Neural progenitor cell (in vitro differentiated cells): ENCODE data around the gene BZW1.

ENCODE experiments used
- EZH2 ChIP-seq: fragments of 200-600 bp; sonication (generic); IDR thresholded peaks from 2 replicates; pipeline ENCODE4 v1.6.1; 2017; ENCODE audit warnings: antibody characterized with exemption, mild to moderate bottlenecking, moderate library complexity
- TF ChIP-seq, protein P1 (sequence below): fragments of 200-600 bp; sonication (generic); IDR thresholded peaks from 2 replicates; pipeline ENCODE4 v1.5.1; 2017; ENCODE audit warnings: antibody characterized with exemption, mild to moderate bottlenecking

DNA sequence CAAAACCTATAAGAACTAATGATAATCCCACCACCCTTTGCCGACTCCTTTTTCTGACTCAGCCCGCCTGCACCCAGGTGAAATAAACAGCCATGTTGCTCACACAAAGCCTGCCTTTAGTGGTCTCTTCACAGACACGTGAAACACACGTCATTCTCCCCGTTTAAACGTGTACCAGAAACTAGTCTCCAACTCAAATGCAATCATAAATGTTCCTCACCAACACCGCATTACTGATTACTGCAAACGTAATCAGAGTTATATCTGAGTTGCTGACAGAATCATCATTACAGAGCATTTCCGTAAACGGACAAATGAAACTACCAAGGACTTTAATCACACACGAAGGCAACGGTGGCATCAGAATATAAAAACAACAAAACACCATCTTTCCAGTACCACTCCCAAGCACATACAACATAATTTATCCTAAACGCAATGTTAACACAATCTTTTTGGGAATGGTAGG, 50.9 kb downstream of the BZW1 start:
- TF ChIP-seq EZH2: no peak
- TF ChIP-seq, protein P1, sequence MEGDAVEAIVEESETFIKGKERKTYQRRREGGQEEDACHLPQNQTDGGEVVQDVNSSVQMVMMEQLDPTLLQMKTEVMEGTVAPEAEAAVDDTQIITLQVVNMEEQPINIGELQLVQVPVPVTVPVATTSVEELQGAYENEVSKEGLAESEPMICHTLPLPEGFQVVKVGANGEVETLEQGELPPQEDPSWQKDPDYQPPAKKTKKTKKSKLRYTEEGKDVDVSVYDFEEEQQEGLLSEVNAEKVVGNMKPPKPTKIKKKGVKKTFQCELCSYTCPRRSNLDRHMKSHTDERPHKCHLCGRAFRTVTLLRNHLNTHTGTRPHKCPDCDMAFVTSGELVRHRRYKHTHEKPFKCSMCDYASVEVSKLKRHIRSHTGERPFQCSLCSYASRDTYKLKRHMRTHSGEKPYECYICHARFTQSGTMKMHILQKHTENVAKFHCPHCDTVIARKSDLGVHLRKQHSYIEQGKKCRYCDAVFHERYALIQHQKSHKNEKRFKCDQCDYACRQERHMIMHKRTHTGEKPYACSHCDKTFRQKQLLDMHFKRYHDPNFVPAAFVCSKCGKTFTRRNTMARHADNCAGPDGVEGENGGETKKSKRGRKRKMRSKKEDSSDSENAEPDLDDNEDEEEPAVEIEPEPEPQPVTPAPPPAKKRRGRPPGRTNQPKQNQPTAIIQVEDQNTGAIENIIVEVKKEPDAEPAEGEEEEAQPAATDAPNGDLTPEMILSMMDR: no peak
